Vagina (tissue), 2 donors: Measurements from ENCODE around the gene IRF5. TPM values are rescaled to one million over a fixed set of nuclear protein-coding genes. Genes with fewer than 3 reads are reported as not detected.

Experiments used
- DNase-seq, 2 donors: peaks; one replicate each; pipeline ENCODE4 v3.0.0-alpha.2; 2017; ENCODE audit errors: extremely low spot score in 2 of 2
- H3K27ac ChIP-seq: fragments of 200-600 bp; sonication (generic); one replicate; pipeline ENCODE4 v1.5.1; 2019
- H3K27me3 ChIP-seq: fragments of 200-600 bp; sonication (generic); one replicate; pipeline ENCODE4 v1.5.1; 2019
- H3K36me3 ChIP-seq, 2 donors: fragments of 200-600 bp; sonication (generic); one replicate each; pipeline ENCODE4 v1.5.1; 2017 to 2019
- H3K4me1 ChIP-seq: fragments of 200-600 bp; sonication (generic); one replicate; pipeline ENCODE4 v1.5.1; 2019
- H3K4me3 ChIP-seq, 2 donors: fragments of 200-600 bp; sonication (generic); 1 replicate in 1 of 2; 2 replicates in 1 of 2; pipeline ENCODE4 v1.5.1; 2016 to 2019
- H3K9me3 ChIP-seq: fragments of 200-600 bp; sonication (generic); one replicate; pipeline ENCODE4 v1.5.1; 2019
- CTCF ChIP-seq, 3 experiments: fragments of 450-650 bp in 2 of 3; fragments of 200-600 bp in 1 of 3; sonication (generic) in 1 of 3; IDR thresholded peaks; one replicate each; pipeline ENCODE4 v1.5.1; 2017 to 2019; ENCODE audit warnings: antibody characterized with exemption in 3 of 3, mild to moderate bottlenecking in 2 of 3, moderate library complexity in 2 of 3
- POLR2A ChIP-seq, 2 donors: fragments of 450-650 bp; IDR thresholded peaks; one replicate each; pipeline ENCODE4 v1.6.1; 2017; ENCODE audit warnings: antibody characterized with exemption in 2 of 2, mild to moderate bottlenecking in 2 of 2, moderate library complexity in 2 of 2
- POLR2AphosphoS5 ChIP-seq, 2 donors: sonication (generic); formaldehyde crosslinking; IDR thresholded peaks; one replicate each; pipeline ENCODE4 v1.9.0; 2017; ENCODE audit warnings: antibody characterized with exemption in 2 of 2, mild to moderate bottlenecking in 2 of 2, low read depth in 1 of 2; ENCODE audit not compliant: insufficient read depth in 1 of 2
- intact Hi-C: fragments of 100-400 bp; cut with DNase I; formaldehyde crosslinking; loops from one replicate; pipeline ENCODE4 v1.15.1; 2023
- total RNA-seq: library from RNA; depleted of rRNA; stranded (reverse); fragments of >200 nt; gene quantifications from one replicate; pipeline ENCODE4 v1.2.3, GENCODE V29; 2016

The IRF5 gene
- total RNA-seq, 1 donor from 2014 or later: 15.0 TPM

DNA sequence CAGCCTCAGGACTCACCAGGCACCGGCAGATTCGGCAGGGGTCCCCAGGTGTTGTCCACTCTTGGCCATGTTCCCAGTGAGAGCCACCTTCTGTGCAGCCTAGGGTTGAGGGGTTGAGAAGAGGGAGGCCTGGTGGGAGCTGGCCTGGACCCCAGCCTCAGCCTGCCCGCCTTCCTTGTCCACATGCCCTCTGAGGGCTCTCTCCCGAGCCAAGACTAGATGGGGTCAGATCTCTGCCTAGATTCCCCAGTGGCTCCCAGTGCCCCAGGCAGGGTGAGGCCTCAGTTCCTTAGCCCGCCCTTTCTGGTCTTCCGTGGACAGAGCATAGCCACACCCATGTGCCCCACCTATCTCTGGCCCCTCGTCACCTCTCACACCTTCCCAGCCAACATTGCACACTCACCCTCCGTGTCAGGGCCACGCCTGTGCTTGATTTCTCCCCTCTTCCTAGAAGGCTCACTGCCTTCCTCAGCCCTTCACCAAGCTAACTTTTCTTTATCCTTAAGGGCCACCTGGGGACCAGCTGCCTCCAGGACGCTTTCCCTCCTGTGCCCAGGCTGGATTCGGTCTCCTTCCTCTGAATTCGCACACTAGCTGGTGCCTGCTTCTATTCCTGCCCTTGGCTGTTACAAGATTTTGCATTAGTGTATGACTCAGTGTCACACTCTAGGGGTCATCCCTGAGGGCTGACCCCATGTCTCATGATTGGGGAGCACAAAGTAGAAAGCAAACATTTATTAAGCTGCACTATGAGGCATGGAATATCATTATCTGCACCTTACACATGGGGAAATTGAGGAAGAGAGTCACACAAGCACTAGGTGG lies 34.8 kb upstream of the IRF5 start:
- Histone ChIP-seq H3K36me3 (no peaks in the 10 kb centered on the region), H3K4me1 (peaks cover 7% of the 10 kb centered on the region), H3K27ac (no peak overlapping the region), H3K9me3 (no peaks in the 10 kb centered on the region), H3K27me3 (no peaks in the 10 kb centered on the region), H3K4me3 (no peak overlapping the region)
- DNase-seq: no peak
- intact Hi-C loops: no loop called here
- TF ChIP-seq POLR2AphosphoS5 (IDR thresholded peaks at IDR 0.05; ENCODE audit: insufficient read depth in 1 of 2, low read depth in 1 of 2) (no peak), POLR2A (IDR thresholded peaks at IDR 0.05) (no peak), CTCF (IDR thresholded peaks at IDR 0.05) (no peak)

GRCh38 chr7:128903621-128904361 lies 33.9 kb upstream of the IRF5 start:
- Histone ChIP-seq H3K27me3 (no peaks in the 10 kb centered on the region), H3K4me1 (peaks cover 7% of the 10 kb centered on the region), H3K9me3 (no peaks in the 10 kb centered on the region), H3K4me3 (no peak overlapping the region), H3K27ac (no peak overlapping the region), H3K36me3 (no peaks in the 10 kb centered on the region)
- DNase-seq: no peak
- intact Hi-C loops: no loop called here
- TF ChIP-seq POLR2AphosphoS5 (IDR thresholded peaks at IDR 0.05; ENCODE audit: insufficient read depth in 1 of 2, low read depth in 1 of 2) (no peak), CTCF (IDR thresholded peaks at IDR 0.05) (no peak), POLR2A (IDR thresholded peaks at IDR 0.05) (no peak)

DNA sequence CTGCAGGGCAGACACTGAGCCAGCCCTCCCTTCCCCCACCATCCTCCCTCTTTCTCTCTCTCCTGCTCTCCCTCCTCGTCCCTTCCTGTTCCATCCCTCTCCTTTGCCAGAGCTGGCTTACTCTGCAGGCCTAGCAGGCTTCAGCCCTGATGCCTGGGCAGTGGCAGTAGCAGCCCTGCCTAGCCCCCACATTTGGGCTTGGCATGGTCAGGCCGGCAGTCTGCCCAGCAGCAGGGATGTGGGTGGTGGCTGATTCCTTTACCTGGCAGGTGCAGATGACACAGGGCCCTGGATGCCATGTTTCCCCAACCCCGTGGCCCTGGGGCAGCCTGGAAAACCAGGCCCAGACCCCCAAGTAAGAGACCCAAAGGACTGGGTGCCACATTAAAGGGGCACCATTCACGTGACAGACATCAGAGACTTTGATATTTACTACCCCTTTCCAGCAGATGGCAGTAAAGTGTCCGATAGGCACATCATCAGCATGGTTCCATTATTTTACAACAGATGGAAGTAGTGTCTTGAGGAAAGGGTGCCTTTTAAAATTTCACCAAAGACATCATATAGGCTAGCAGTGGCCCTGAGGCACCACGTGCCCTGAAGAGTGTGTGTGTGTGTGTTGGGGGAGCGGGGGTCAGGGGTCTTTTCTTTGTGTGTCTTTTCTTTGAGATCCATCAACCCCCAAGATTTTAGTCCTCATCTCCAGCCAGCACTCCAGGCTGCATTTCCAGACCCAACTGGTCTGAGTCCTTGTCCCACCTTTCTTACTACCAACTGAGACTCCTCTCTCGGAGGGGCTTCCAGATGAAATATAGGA lies 33.1 kb upstream of the IRF5 start:
- Histone ChIP-seq H3K4me1 (peaks cover 11% of the 10 kb centered on the region), H3K36me3 (no peaks in the 10 kb centered on the region), H3K27ac (no peak overlapping the region), H3K27me3 (no peaks in the 10 kb centered on the region), H3K4me3 (no peak overlapping the region), H3K9me3 (no peaks in the 10 kb centered on the region)
- DNase-seq: no peak
- TF ChIP-seq CTCF (IDR thresholded peaks at IDR 0.05) (peak in 2 of 3 experiments; percentile 34 to 44), POLR2A (IDR thresholded peaks at IDR 0.05) (no peak), POLR2AphosphoS5 (IDR thresholded peaks at IDR 0.05; ENCODE audit: insufficient read depth in 1 of 2, low read depth in 1 of 2) (no peak)
- intact Hi-C loops: no loop called here

GRCh38 chr7:128906001-128906765 lies 31.5 kb upstream of the IRF5 start:
- peaks cover 21% of the 10 kb centered on the region for H3K4me1 ChIP-seq
- TF ChIP-seq POLR2A (IDR thresholded peaks at IDR 0.05): no peak
- TF ChIP-seq POLR2AphosphoS5 (IDR thresholded peaks at IDR 0.05; ENCODE audit: insufficient read depth in 1 of 2, low read depth in 1 of 2): no peak
- TF ChIP-seq CTCF (IDR thresholded peaks at IDR 0.05): no peak
- intact Hi-C loops: no loop called here
- no peak overlapping the region for H3K4me3 ChIP-seq
- H3K27ac ChIP-seq: no peak overlapping the region
- H3K36me3 ChIP-seq: no peaks in the 10 kb centered on the region
- no peaks in the 10 kb centered on the region for H3K27me3 ChIP-seq
- H3K9me3 ChIP-seq: no peaks in the 10 kb centered on the region
- no peak for DNase-seq
